Panc1 (cell line): ENCODE results near the gene NUMB. TPM values are rescaled to one million over a fixed set of nuclear protein-coding genes. Genes with fewer than 3 reads are reported as not detected.

Experiments
- ATAC-seq: fragments of 200-7000 bp; cut with Tn5 transposase; 2 replicates; pipeline ENCODE4 v1.9.1; 2020; ENCODE audit warnings: mild to moderate bottlenecking, moderate library complexity
- BruUV-seq: library from RNA; stranded (reverse); fragments of 400-500 nt; replicated peaks from 2 replicates; lab custom pipeline; 2021; lab: Mats Ljungman, UMichigan
- CTCF ChIA-PET: fragments of 300-600 bp; sonication (Branson Sonifier 250); formaldehyde crosslinking; loops from one replicate; lab custom pipeline; 2022; ENCODE audit warnings: antibody characterized with exemption; lab: Charles Lee
- POLR2A ChIA-PET: fragments of 300-600 bp; sonication (Branson Sonifier 250); formaldehyde crosslinking; loops from one replicate; lab custom pipeline; 2022; ENCODE audit warnings: antibody characterized with exemption; lab: Charles Lee
- DNase-seq: peaks from one replicate; pipeline ENCODE4 v3.0.0-alpha.2; 2010; ENCODE audit warnings: low read depth, low spot score
- H3K27ac ChIP-seq: 2 replicates; pipeline ENCODE4 v1.5.1; 2011; ENCODE audit warnings: mild to moderate bottlenecking, low read length, inconsistent platforms
- H3K27me3 ChIP-seq: fragments of 200-500 bp; sonication (Bioruptor generic); 2 replicates; pipeline ENCODE4 v1.6.0; 2014; ENCODE audit warnings: low read length, inconsistent platforms; ENCODE audit not compliant: control insufficient read depth, insufficient read depth
- H3K36me3 ChIP-seq: fragments of 200-500 bp; sonication (Bioruptor generic); 2 replicates; pipeline ENCODE4 v1.5.1; 2014; ENCODE audit warnings: inconsistent platforms, mild to moderate bottlenecking, low read length, moderate library complexity; ENCODE audit not compliant: control insufficient read depth, insufficient read depth
- H3K4me1 ChIP-seq: 2 replicates; pipeline ENCODE4 v1.5.1; 2011; ENCODE audit warnings: inconsistent platforms, mild to moderate bottlenecking, low read length, moderate library complexity; ENCODE audit not compliant: control insufficient read depth, insufficient read depth
- H3K4me3 ChIP-seq, 2 experiments: 2 replicates each; pipeline ENCODE4 v1.5.1; 2011 to 2012; ENCODE audit warnings: low read depth in 2 of 2, low read length in 2 of 2, mild to moderate bottlenecking in 2 of 2, inconsistent platforms in 1 of 2, moderate library complexity in 1 of 2
- H3K9me3 ChIP-seq: fragments of 200-500 bp; sonication (Bioruptor generic); 2 replicates; pipeline ENCODE4 v1.5.1; 2014; ENCODE audit warnings: low read depth, mild to moderate bottlenecking, inconsistent platforms, low read length, moderate library complexity; ENCODE audit not compliant: control insufficient read depth, insufficient read depth
- POLR2AphosphoS5 ChIP-seq: IDR thresholded peaks from 2 replicates; pipeline ENCODE4 v1.6.1; 2012; ENCODE audit warnings: mild to moderate bottlenecking, low read depth, low read length, moderate library complexity
- REST ChIP-seq, 2 experiments: IDR thresholded peaks; 2 replicates each; pipeline ENCODE4 v1.6.1; 2011 to 2012; ENCODE audit warnings: low read depth in 2 of 2, control low read depth in 1 of 2, low read length in 1 of 2, mild to moderate bottlenecking in 1 of 2, moderate library complexity in 1 of 2; ENCODE audit not compliant: insufficient read depth in 1 of 2
- SIN3A ChIP-seq: IDR thresholded peaks from 2 replicates; pipeline ENCODE4 v1.6.1; 2012; ENCODE audit warnings: low read depth, mild to moderate bottlenecking, low read length, moderate library complexity, borderline replicate concordance; ENCODE audit not compliant: insufficient read depth
- TCF7L2 ChIP-seq: IDR thresholded peaks from 2 replicates; pipeline ENCODE4 v1.6.1; 2011; ENCODE audit warnings: mild to moderate bottlenecking, low read depth, low read length, inconsistent platforms
- in situ Hi-C: cut with HindIII; loops from 2 replicates; pipeline ENCODE4 v1.10.0; 2016; ENCODE audit warnings: low sequenced_read_pairs, low pct_unique_long_range_greater_than_20kb
- intact Hi-C: fragments of 100-400 bp; cut with micrococcal nuclease; formaldehyde crosslinking; loops from one replicate; pipeline ENCODE4 v1.10.0; 2022; ENCODE audit not compliant: unreplicated experiment
- total RNA-seq: library from RNA; stranded (reverse); gene quantifications from one replicate; pipeline ENCODE4 v1.2.1, GENCODE V29; 2021; ENCODE audit not compliant: unreplicated experiment
- TF ChIP-seq, protein P1 (sequence below): fragments of 450-650 bp; IDR thresholded peaks from 2 replicates; pipeline ENCODE4 v1.5.1; 2017; ENCODE audit warnings: mild to moderate bottlenecking

Gene NUMB
- total RNA-seq, 1 experiment from 2014 or later: 51.5 TPM

DNA sequence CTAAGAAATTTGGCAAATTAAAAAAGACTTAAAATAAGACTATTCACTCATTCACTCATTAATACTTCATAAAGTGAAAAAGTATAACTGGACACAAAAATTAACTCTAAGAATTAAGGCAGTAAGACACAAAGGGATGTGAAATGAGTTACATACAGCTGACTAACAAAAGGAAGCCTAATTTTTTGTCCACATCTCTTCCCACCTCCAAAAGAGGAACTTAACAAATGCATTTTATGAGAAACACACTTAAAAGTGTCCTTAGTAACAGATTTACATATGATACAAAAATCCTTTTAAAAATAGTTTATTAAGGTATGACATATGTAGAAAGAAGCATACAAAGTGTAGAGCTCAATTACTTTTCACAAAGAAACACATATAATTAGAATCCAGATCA lies 88.9 kb downstream of the NUMB start:
- Histone ChIP-seq H3K9me3 (no peaks in the 10 kb centered on the region), H3K4me3 (no peak overlapping the region), H3K4me1 (no peaks in the 10 kb centered on the region), H3K27ac (no peak overlapping the region), H3K27me3 (no peaks in the 10 kb centered on the region), H3K36me3 (no peaks in the 10 kb centered on the region)
- DNase-seq (no peak), ATAC-seq (no peak)
- ChIA-PET POLR2A (interaction anchor here (0.6 to 0.7 kb wide), 3 partner anchors 12 to 72 kb away, joined by 3 to 5 read pairs (median 3); no protein-coding TSS in a partner anchor), CTCF (no interaction called here)
- no peak for TF ChIP-seq TCF7L2
- TF ChIP-seq SIN3A: no peak
- TF ChIP-seq REST (IDR thresholded peaks at IDR 0.05; ENCODE audit: insufficient read depth in 1 of 2, low read depth in 2 of 2, low read length in 1 of 2): no peak
- TF ChIP-seq, protein P1, sequence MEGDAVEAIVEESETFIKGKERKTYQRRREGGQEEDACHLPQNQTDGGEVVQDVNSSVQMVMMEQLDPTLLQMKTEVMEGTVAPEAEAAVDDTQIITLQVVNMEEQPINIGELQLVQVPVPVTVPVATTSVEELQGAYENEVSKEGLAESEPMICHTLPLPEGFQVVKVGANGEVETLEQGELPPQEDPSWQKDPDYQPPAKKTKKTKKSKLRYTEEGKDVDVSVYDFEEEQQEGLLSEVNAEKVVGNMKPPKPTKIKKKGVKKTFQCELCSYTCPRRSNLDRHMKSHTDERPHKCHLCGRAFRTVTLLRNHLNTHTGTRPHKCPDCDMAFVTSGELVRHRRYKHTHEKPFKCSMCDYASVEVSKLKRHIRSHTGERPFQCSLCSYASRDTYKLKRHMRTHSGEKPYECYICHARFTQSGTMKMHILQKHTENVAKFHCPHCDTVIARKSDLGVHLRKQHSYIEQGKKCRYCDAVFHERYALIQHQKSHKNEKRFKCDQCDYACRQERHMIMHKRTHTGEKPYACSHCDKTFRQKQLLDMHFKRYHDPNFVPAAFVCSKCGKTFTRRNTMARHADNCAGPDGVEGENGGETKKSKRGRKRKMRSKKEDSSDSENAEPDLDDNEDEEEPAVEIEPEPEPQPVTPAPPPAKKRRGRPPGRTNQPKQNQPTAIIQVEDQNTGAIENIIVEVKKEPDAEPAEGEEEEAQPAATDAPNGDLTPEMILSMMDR: no peak
- no peak for TF ChIP-seq POLR2AphosphoS5
- intact Hi-C loops (no loop called here), in situ Hi-C loops (no loop called here)
- BruUV-seq: no TSS peak

GRCh38 chr14:73368616-73369015 lies 89.7 kb downstream of the NUMB start:
- no peaks in the 10 kb centered on the region for H3K4me1 ChIP-seq
- ATAC-seq: no peak
- in situ Hi-C loops (no loop called here), intact Hi-C loops (no loop called here)
- CTCF ChIA-PET: no interaction called here
- H3K27ac ChIP-seq: no peak overlapping the region
- POLR2A ChIA-PET: no interaction called here
- no peak overlapping the region for H3K4me3 ChIP-seq
- H3K36me3 ChIP-seq: no peaks in the 10 kb centered on the region
- TF ChIP-seq SIN3A (no peak), POLR2AphosphoS5 (no peak), TCF7L2 (no peak), REST (IDR thresholded peaks at IDR 0.05; ENCODE audit: insufficient read depth in 1 of 2, low read depth in 2 of 2, low read length in 1 of 2) (no peak)
- TF ChIP-seq, protein P1: no peak
- no peaks in the 10 kb centered on the region for H3K27me3 ChIP-seq
- DNase-seq: no peak
- no peaks in the 10 kb centered on the region for H3K9me3 ChIP-seq
- no TSS peak for BruUV-seq
